HG03025 (cell line): ENCODE measurements around the gene GPR173.

Experiments used
- ATAC-seq: cut with Tn5 transposase; IDR thresholded peaks from one replicate; pipeline ENCODE4 v1.9.1; 2021; ENCODE audit warnings: mild to moderate bottlenecking, moderate library complexity; ENCODE audit not compliant: unreplicated experiment, low FRiP score

GPR173 gene

GRCh38 chrX:53088136-53088974 is 39.8 kb downstream of the GPR173 start:
- ATAC-seq = no peak

GRCh38 chrX:53089224-53089842 is 40.7 kb downstream of the GPR173 start:
- ATAC-seq = no peak

DNA sequence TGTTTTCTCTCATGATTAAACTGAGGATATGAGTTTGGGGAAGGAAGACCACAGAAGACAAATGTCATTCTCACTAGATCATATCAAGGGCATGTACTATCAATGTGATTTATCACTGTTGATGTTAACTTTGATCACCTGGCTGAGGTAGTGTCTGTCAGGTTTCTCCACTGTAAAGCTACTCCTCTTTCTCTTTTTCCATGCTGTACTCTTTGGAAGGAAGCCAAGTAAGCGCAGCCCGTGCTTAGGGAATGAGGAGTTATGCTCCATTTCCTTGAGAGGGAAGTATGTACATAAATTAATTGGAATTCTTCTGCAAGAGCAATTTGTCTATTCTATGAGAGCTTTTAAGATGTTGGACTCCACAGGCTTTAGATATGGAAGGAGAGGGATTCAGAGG is 41.3 kb downstream of the GPR173 start:
- no peak for ATAC-seq

- no peak for ATAC-seq
Measured at GRCh38 chrX:53091354-53091753, 42.8 kb downstream of the GPR173 start.

- no peak for ATAC-seq
Measured at GRCh38 chrX:53093177-53093655, 44.6 kb downstream of the GPR173 start.

DNA sequence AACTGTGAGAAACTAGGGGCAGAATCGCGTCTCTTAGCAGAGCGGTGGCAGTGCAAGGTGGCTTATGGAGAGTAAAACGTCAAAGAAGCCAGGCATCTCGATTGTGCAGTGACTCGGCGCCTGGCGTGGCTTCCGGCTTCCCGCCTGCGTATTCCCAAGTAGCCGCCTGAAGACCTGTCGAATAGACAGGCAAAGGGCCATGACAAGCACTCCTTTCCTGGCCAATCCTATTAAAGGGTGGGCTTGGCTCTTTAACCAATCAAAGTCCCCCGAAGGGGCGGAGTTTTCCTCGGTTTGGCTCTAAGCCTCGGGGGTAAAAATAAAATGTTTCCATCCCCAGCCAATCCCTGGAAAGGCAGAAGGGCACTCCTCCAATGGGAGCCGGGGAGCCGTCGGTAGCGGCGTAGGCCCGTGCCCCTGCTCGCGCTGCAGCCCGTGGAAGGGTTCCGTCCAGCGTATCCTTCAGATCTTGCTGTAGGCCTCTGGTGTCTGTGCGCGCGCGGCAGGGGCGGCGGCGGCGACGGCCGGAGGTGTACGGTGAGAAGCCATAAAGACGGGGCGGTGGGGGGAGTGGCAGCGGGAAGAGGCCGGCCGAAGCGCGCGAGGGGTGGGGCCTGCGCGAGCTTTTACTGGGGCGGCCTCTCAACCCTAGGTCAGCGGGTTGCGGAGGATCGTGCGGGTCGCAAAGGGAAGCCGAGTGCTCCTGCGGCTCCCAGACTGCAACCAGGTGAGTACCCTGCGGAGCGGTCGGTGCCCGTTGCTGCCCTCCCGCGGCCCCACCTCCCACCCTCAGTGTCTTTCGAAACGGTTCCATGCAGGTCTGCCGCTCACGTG is 45.4 kb downstream of the GPR173 start, which contains the start of gene KANTR:
Gene KANTR, plus strand, starts transcription at position 395 of the 834 bp plus-strand sequence. CDS start 30,131 bp downstream, outside the sequence.
- ATAC-seq = peak; percentile 69

DNA sequence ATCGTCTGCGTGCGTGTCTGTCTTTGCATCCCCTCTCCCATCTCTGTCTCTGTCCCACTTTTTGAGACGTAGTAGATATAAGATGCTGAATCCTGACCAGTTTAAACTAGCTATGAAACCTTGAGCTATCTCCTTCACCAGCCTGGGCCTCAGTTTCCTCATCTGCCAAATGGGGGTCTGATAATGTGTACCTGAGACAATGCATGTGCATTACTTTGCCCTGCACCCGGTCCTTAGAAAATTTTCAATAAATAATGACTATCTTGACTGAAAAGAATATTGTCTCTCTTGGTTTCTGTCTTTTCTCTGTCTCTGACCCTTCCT is 46.0 kb downstream of the GPR173 start:
- ATAC-seq = no peak

DNA sequence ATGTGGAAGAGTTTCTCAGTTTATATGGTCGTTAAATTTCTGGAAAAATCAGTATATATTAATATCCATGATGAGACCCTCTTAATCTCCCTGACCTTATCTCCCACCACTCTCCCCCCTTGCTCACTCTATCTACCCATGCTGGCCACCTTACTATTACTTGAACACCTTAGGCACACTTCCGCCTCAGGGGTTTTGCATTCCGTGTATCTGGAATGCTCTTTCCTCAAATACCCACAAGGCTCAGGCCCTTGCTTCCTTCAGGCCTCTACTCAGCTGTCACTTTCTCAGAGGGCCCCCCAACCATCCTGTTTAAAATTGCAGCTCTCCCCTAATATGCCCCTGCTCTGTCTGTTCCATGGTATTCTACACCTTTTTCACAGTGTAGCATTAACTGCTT is 47.2 kb downstream of the GPR173 start:
- ATAC-seq = no peak

GRCh38 chrX:53114864-53115549 is 66.4 kb downstream of the GPR173 start:
- ATAC-seq = no peak

- no peak for ATAC-seq
Measured at GRCh38 chrX:53115550-53115874, 66.9 kb downstream of the GPR173 start.

GRCh38 chrX:53116101-53116500 is 67.5 kb downstream of the GPR173 start:
- no peak for ATAC-seq

- ATAC-seq = no peak
Measured at GRCh38 chrX:53122013-53122412, 73.4 kb downstream of the GPR173 start.

DNA sequence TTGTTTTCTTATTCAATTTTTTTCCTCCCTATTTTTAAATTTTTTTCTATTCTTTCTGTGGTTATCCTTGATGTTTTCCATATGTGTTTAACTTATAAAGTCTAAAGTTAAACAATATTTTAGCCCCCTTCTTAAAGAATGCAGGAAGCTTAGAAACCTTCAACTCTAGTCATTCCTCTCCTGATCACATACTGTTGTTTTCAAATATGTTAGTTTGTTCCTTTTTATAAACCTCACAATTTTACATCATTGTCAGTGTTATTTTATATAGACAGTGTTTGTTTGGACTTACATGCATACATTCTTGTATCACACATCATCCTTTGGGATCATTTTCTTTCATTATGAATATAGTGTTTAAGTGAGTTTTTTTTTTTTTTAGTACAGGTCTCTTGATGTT is 76.9 kb downstream of the GPR173 start:
- ATAC-seq = no peak

DNA sequence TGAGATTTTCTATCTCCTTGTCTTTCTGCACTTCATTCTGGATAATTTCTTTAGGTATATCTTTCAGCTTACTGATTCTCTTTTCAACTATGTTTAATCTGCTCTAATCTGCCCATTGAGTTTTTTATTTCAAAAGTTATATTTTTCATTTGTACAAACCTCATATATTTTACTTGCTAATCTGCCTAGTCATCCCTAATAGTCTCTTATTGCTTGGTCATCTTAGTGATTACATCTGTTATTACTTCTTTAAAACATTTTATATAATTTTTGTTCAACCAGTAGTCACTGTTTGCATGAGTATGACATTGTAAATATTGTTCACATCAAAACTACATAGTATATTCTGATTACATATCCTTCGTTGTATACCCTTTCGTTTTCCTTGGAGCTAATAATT is 77.8 kb downstream of the GPR173 start:
- no peak for ATAC-seq

- no peak for ATAC-seq
Measured at GRCh38 chrX:53128097-53128749, 79.6 kb downstream of the GPR173 start.
